Stimulated activated CD4-positive, alpha-beta T cell treated with anti-CD3 and anti-CD28 coated beads, Interleukin-4, amount 100 ng/mL, for 48 hours (primary cell): Measurements from ENCODE around the gene SLN.
"Not testable (repeated sequence)": the region's sequence is repeated elsewhere in the genome, so short reads cannot be mapped to it uniquely, and the experiment has no call there.

Experiments
- DNase-seq, 2 donors: peaks; one replicate each; pipeline ENCODE4 v3.0.0-alpha.2; 2020; ENCODE audit warnings: low read depth in 2 of 2

The SLN gene

GRCh38 chr11:107711861-107712755, at the start of gene SLN:
Gene SLN (minus strand): TSS chr11:107712056.
- DNase-seq = no peak

GRCh38 chr11:107758719-107759355, 47.0 kb upstream of the SLN start:
- DNase-seq = not testable (repeated sequence)

GRCh38 chr11:107757661-107758060, 45.8 kb upstream of the SLN start:
- DNase-seq = no peak

GRCh38 chr11:107756553-107756952, 44.7 kb upstream of the SLN start:
- no peak for DNase-seq

- no peak for DNase-seq
These were observed 41.3 kb upstream of the SLN start for GRCh38 chr11:107752949-107753822.

- DNase-seq = no peak
These were observed 40.7 kb upstream of the SLN start for GRCh38 chr11:107752508-107752907.

- DNase-seq = no peak
These were observed 39.2 kb upstream of the SLN start for GRCh38 chr11:107751082-107751481.

- DNase-seq = no peak
These were observed 38.5 kb upstream of the SLN start for GRCh38 chr11:107750313-107750712.

GRCh38 chr11:107747622-107748021, 35.8 kb upstream of the SLN start:
- no peak for DNase-seq

- DNase-seq = no peak
These were observed 32.9 kb upstream of the SLN start for GRCh38 chr11:107744736-107745135.

- no peak for DNase-seq
These were observed 31.3 kb upstream of the SLN start for GRCh38 chr11:107743191-107743590.

- DNase-seq = peak; percentile 3 to 5
These were observed 29.4 kb upstream of the SLN start for GRCh38 chr11:107741044-107741823.

- DNase-seq = no peak
These were observed 28.4 kb upstream of the SLN start for GRCh38 chr11:107740271-107740670.

GRCh38 chr11:107736546-107736945, 24.7 kb upstream of the SLN start:
- DNase-seq = no peak

GRCh38 chr11:107733518-107733917, 21.7 kb upstream of the SLN start:
- DNase-seq = no peak

- DNase-seq = no peak
These were observed 20.8 kb upstream of the SLN start for GRCh38 chr11:107732689-107733051.

GRCh38 chr11:107731941-107732688, 20.3 kb upstream of the SLN start:
- DNase-seq = no peak

- DNase-seq = no peak
These were observed 10.8 kb upstream of the SLN start for GRCh38 chr11:107722662-107723061.

GRCh38 chr11:107721207-107721606, 9.4 kb upstream of the SLN start:
- no peak for DNase-seq

- no peak for DNase-seq
These were observed 8.5 kb upstream of the SLN start for GRCh38 chr11:107720303-107720774.
